PFSK-1 (cell line): ENCODE measurements around the gene A2M.

Source experiments
- POLR2AphosphoS5 ChIP-seq: IDR thresholded peaks from 2 replicates; pipeline ENCODE4 v1.6.1; 2012; ENCODE audit warnings: low read depth, mild to moderate bottlenecking, control low read depth, low read length, moderate library complexity
- TAF1 ChIP-seq: IDR thresholded peaks from 2 replicates; pipeline ENCODE4 v1.6.1; 2012; ENCODE audit warnings: low read length, control low read depth, borderline replicate concordance; ENCODE audit not compliant: insufficient read depth

GRCh38 chr12:9079883-9080675 lies 35.6 kb downstream of the A2M start:
- TF ChIP-seq POLR2AphosphoS5: no peak
- TF ChIP-seq TAF1: no peak
